ENCODE results near the gene RPS6KA5. TPM values are rescaled to one million over a fixed set of nuclear protein-coding genes. Genes with fewer than 3 reads are reported as not detected.
A peak's percentile ranks its signal among the peaks of the same experiment; 100 is the strongest.
"Not testable (repeated sequence)": the region's sequence is repeated elsewhere in the genome, so short reads cannot be mapped to it uniquely, and the experiment has no call there.

RPS6KA5 gene
- total RNA-seq, 1 experiment from 2014 or later, result 2.9 TPM

- Histone ChIP-seq H3K4me3 (peak overlapping the region; percentile 42), H3K36me3 (no peaks in the 10 kb centered on the region), H3K27me3 (no peaks in the 10 kb centered on the region), H3K9me3 (no peaks in the 10 kb centered on the region; the same call in 1 of the 2 replicates)
- peak; percentile 90 for DNase-seq
These were observed 232.4 kb downstream of the RPS6KA5 start for GRCh38 chr14:90827919-90828610.

- DNase-seq, H3K27me3 ChIP-seq, H3K4me3 ChIP-seq, H3K9me3 ChIP-seq, H3K36me3 ChIP-seq: not testable (repeated sequence)
These were observed 236.9 kb downstream of the RPS6KA5 start for GRCh38 chr14:90823542-90823941.

DNA sequence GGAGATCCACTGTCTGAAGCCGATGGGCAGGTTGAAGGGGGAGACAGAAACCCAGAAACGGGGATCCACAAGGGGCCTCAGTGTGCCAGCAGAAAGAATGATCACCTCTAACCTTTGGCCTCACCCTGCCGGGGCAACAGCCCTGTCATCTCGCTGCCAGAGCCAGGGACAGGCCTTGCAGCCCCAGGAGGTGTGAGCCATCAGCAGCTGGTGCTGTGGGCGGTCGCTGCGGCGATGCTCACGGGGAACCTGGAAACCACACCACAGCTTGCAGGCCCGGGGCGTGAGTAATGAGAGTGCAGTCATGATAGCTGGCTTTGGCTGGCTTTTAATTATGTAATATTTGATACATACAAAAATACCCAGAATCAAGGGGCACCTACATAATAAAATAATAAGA is 239.5 kb downstream of the RPS6KA5 start:
- peak; percentile 76 for DNase-seq
- Histone ChIP-seq H3K36me3 (no peaks in the 10 kb centered on the region), H3K9me3 (peaks cover 2% of the 10 kb centered on the region; the same call in 1 of the 2 replicates), H3K27me3 (no peaks in the 10 kb centered on the region), H3K4me3 (no peak overlapping the region)

DNA sequence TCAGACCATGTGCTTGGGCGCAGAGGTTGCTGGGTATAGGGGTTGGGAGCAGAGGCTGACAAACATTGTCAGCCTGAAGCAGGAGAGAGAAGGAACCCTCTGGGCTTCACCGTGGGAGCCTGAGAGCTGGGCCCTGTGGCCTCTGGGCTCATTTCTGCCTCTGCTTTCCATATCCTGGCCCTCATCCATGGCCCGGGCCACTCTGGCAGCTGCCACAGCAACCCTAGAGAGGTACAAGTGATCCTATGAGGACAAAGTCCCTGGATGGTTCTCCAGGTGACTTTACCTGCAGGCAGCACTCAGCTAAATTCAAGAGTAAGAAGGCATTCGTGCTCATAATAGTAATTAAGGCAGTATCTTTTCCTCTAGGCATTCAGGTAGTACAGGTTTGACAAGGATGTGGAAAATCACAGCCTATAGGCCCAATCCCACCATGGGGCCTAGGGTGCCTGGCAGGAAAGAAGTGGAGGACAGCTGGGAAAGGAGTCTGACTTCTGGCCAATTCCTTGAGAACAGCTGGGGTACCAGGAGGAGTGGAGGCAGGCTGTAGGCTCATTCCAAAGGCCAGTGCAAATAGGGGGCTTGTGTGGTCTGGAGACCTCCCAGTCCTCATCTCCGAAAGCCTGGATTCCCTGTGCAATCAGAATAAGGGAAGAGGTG is 240.6 kb downstream of the RPS6KA5 start:
- H3K27me3 ChIP-seq, result no peaks in the 10 kb centered on the region
- DNase-seq, result no peak
- H3K36me3 ChIP-seq, result no peaks in the 10 kb centered on the region
- H3K4me3 ChIP-seq, result no peak overlapping the region
- peaks cover 2% of the 10 kb centered on the region; the same call in 1 of the 2 replicates for H3K9me3 ChIP-seq

DNA sequence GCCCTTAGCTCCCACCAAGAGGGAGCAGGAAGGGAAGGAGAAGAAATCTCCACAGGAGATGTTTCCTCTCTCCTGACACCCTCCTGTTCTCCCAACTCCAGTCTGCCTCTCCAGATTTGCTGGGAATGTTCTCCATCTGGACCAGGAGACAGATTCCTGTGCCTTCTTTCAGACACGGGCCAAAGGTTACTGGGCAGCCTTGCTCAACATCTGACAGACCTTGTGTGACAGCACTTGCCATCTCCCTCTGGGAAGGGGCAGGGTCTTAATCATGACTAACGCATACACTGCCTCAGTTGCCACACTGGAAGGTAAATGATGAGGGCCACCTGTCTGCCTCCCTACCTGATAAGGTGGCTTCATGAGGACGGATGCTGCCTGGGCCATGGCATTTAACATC is 241.7 kb downstream of the RPS6KA5 start:
- Histone ChIP-seq H3K9me3 (peaks cover 2% of the 10 kb centered on the region; the same call in 1 of the 2 replicates), H3K36me3 (no peaks in the 10 kb centered on the region), H3K27me3 (no peaks in the 10 kb centered on the region), H3K4me3 (no peak overlapping the region)
- DNase-seq, result no peak

DNA sequence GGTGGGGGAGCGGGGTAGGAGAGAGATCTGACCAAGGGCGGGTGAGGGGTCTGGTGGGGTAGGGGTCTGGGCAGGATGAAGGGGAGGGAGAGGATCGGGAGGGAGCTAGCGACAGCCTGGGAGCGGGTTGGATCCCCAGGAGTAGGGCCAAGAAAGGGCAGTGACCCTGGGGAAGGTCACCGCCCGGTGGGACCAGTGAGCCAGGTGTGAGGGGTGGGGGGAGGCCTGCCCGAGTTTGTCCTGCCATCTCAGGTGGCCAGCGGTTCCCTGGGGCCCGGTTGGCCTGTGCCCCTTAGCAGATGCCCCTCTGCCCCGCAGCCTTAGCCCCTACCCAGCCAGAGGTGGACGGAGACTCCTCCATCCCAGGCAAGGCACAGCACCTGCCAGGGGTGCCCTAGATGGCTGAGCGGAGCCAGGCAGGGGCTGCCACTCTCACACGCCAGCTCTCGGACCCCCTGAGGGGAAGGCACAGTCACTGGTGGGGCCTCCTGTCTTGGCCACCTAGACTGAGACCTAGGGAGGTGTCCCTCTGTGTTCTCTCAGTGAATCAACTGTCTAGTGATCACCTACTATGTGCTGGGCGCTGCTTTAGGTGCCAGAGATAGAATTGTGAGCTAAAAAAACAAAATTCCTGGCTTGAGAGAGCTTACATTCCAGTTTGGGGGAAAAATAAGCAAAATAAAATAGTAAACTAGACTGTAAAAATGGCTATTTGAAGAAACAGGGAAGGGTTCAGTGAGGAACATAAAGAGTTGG is 243.6 kb downstream of the RPS6KA5 start:
- no peak overlapping the region for H3K4me3 ChIP-seq
- DNase-seq, result no peak
- H3K27me3 ChIP-seq, result no peaks in the 10 kb centered on the region
- no peaks in the 10 kb centered on the region for H3K9me3 ChIP-seq
- no peaks in the 10 kb centered on the region for H3K36me3 ChIP-seq

GRCh38 chr14:90815822-90816662 is 244.4 kb downstream of the RPS6KA5 start, which contains the start of gene TTC7B:
Gene TTC7B, minus strand, starts transcription at chr14:90816430. Its CDS starts 135 bp downstream, at chr14:90816295.
- Histone ChIP-seq H3K27me3 (no peaks in the 10 kb centered on the region), H3K36me3 (no peaks in the 10 kb centered on the region), H3K4me3 (peak within 1 kb of the TSS; percentile 55), H3K9me3 (no peaks in the 10 kb centered on the region)
- DNase-seq, result peak; percentile 45

DNA sequence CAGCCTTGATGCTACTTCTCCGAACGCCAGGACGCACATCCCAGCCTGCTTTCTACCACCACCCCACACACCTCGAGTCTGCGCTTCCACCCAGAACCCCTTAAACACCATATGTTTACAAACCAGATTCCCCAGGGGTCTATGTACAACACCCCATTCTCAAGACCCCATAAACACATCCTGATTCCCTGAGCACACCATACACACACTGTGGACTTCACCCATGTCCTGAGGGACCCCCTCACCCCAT is 244.9 kb downstream of the RPS6KA5 start:
- no peak for DNase-seq
- Histone ChIP-seq H3K4me3 (peak overlapping the region; percentile 55), H3K9me3 (no peaks in the 10 kb centered on the region), H3K27me3 (no peaks in the 10 kb centered on the region), H3K36me3 (no peaks in the 10 kb centered on the region)

GRCh38 chr14:90814806-90815571 is 245.5 kb downstream of the RPS6KA5 start:
- no peaks in the 10 kb centered on the region for H3K9me3 ChIP-seq
- H3K27me3 ChIP-seq, result no peaks in the 10 kb centered on the region
- H3K4me3 ChIP-seq, result peak overlapping the region; percentile 55
- H3K36me3 ChIP-seq, result no peaks in the 10 kb centered on the region
- DNase-seq, result no peak

DNA sequence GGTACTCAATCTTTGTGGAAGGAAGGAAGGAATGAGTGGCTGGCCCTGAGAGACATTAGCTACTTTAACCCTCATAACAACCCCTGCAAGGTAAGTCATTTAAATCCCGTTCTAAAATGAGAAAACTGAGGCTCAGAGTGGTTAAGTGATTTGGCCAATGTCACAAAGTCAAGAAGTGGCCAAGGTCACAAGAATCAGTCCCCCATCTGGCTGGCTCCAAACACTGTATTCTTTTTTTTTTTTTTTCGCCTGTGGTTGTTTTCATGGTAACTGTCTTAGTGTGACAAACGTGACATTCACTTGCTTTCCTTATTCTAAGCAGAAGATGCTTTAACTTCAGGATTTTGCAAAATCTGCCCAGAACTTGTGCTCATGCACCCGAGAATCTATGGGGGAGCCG is 247.0 kb downstream of the RPS6KA5 start:
- no peak overlapping the region for H3K4me3 ChIP-seq
- H3K9me3 ChIP-seq, result no peaks in the 10 kb centered on the region
- H3K27me3 ChIP-seq, result no peaks in the 10 kb centered on the region
- DNase-seq, result no peak
- H3K36me3 ChIP-seq, result no peaks in the 10 kb centered on the region

DNA sequence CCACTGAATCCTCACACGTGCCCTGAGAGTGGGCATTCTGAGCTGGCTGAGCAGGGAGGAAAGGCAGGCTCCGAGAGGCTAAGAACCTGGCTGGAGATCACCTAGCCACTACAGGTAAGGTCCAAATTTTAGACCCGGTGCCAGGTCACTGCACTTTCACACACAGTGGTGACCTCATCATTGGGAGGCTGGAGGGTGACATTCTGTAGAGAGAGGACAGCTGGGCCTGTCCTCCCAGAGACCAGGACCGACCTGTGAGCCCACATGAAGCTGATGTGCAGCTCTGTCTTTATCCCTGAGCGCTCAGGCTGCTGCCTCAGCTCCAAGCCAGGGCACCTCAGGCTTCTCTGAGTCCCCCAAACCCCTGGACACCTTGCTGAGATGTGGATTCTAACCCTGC is 248.3 kb downstream of the RPS6KA5 start:
- no peaks in the 10 kb centered on the region for H3K27me3 ChIP-seq
- no peak overlapping the region for H3K4me3 ChIP-seq
- no peaks in the 10 kb centered on the region for H3K9me3 ChIP-seq
- no peaks in the 10 kb centered on the region for H3K36me3 ChIP-seq
- no peak for DNase-seq

DNA sequence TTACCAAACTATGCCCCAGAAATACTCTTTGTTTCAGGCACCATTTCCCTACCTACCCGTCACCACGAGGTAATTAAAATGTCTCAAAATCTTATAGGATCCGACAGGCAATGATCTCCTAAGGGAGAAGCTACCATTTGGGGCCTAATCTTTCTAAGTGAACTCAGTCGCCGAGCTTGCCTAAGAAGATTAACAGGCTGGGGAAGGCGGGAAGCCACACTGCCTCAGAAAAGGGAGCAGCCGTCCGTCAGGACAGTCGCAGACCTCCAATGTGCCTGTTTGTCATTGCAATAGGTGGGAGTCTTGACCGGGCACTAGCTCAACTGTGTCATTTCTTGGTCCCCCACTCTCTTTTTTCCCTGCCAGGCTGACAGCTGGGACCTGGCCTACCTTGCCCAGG is 248.8 kb downstream of the RPS6KA5 start:
- Histone ChIP-seq H3K27me3 (no peaks in the 10 kb centered on the region), H3K36me3 (no peaks in the 10 kb centered on the region), H3K4me3 (no peak overlapping the region), H3K9me3 (no peaks in the 10 kb centered on the region)
- no peak for DNase-seq

- no peaks in the 10 kb centered on the region for H3K9me3 ChIP-seq
- no peak overlapping the region for H3K4me3 ChIP-seq
- no peaks in the 10 kb centered on the region for H3K36me3 ChIP-seq
- no peak for DNase-seq
- H3K27me3 ChIP-seq, result no peaks in the 10 kb centered on the region
These were observed 249.6 kb downstream of the RPS6KA5 start for GRCh38 chr14:90810806-90811205.

DNA sequence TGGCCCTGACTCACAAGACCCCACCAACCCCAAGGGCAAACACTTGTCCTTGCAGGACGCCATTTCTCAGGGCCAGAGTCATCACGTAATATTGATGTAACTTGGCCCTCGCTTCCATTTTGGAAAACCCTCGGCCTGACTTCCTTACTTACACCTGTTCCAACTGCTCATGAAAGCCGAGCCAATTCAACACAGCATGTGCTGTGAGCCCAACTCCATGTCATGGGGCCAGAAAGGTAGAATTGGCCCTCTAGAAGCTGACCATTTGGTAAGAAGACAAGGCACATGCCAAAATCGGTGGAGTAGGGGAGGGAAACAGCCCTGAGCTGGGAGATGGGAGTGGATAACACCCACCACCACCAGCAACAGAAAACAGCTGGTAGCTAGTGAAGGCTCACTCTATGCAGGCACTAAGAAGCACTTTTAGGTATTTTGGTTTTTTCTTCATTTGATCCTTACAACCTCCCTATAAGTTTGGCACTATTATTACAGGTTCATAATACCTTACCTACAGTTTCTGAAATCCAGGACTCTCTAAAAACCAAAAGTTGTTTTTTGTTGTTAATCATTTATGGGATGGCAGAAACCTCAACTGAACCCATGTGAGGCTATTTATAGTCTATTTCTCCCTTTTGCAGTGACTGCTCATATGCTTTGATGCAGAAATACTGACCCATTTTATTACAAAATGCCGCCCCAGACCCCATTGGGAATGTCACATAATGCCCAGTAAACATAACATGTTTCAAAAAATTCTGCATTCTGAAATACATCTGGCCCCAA is 250.7 kb downstream of the RPS6KA5 start:
- Histone ChIP-seq H3K9me3 (no peaks in the 10 kb centered on the region), H3K4me3 (no peak overlapping the region), H3K36me3 (no peaks in the 10 kb centered on the region), H3K27me3 (no peaks in the 10 kb centered on the region)
- no peak for DNase-seq

- H3K27me3 ChIP-seq, result no peaks in the 10 kb centered on the region
- H3K9me3 ChIP-seq, result no peaks in the 10 kb centered on the region
- H3K36me3 ChIP-seq, result no peaks in the 10 kb centered on the region
- no peak for DNase-seq
- no peak overlapping the region for H3K4me3 ChIP-seq
These were observed 251.5 kb downstream of the RPS6KA5 start for GRCh38 chr14:90808759-90809529.
